ENCODE data around the gene PFKP.

DNA sequence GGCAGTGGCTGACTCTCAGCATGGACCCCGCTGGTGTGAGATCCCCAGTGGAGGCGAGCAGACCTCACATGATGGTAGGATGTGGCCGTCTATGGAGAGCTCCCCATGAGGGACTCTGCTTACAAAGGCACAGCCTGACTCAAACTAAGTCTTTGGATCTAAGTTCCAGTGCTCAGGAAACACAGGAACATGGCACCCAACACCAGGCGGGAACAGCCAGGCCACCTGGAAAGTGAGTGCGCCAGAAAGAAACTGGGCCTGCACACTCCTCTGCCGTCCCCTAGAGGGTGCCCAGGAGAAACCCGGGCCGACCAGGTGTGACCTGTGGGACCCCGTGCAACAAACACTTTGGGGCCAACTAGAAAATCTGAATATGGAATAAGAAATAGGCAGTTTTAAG, 95.2 kb downstream of the PFKP start:
- TF ChIP-seq, protein P1, sequence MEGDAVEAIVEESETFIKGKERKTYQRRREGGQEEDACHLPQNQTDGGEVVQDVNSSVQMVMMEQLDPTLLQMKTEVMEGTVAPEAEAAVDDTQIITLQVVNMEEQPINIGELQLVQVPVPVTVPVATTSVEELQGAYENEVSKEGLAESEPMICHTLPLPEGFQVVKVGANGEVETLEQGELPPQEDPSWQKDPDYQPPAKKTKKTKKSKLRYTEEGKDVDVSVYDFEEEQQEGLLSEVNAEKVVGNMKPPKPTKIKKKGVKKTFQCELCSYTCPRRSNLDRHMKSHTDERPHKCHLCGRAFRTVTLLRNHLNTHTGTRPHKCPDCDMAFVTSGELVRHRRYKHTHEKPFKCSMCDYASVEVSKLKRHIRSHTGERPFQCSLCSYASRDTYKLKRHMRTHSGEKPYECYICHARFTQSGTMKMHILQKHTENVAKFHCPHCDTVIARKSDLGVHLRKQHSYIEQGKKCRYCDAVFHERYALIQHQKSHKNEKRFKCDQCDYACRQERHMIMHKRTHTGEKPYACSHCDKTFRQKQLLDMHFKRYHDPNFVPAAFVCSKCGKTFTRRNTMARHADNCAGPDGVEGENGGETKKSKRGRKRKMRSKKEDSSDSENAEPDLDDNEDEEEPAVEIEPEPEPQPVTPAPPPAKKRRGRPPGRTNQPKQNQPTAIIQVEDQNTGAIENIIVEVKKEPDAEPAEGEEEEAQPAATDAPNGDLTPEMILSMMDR (IDR thresholded peaks at IDR 0.05; ENCODE audit: low read depth, low read length) = no peak
- no peak for TF ChIP-seq EZH2phosphoT487 (IDR thresholded peaks at IDR 0.05; ENCODE audit: low read depth)

All from OCI-LY3 (cell line).